HG03575 (cell line): Measurements from ENCODE around the gene NUDCD3.

Experiments used
- ATAC-seq: cut with Tn5 transposase; IDR thresholded peaks from one replicate; pipeline ENCODE4 v1.9.1; 2021; ENCODE audit not compliant: unreplicated experiment, insufficient number of reproducible peaks, low FRiP score; ENCODE audit errors: extremely low read depth

NUDCD3 gene

GRCh38 chr7:44463169-44463808 lies 27.2 kb downstream of the NUDCD3 start:
- ATAC-seq = no peak

DNA sequence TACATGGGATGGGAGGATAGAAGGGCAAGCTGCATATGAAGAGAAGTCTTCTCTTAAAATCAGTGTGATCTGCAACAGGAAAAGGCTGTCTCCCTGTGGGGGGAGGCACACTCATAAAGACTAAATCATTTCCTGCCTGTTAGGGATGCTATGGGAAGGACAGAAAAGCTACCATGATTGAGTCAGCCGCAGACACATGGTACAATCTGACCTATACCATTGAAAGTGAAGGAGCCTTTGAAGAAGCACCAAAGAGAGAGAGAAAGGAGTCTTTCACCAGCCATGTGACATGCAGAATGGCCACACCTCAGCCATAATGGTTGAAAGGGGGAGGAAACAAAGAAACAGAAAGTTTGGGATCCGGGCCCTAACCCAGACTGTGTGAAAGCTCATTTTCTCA lies 29.1 kb downstream of the NUDCD3 start:
- ATAC-seq = no peak

DNA sequence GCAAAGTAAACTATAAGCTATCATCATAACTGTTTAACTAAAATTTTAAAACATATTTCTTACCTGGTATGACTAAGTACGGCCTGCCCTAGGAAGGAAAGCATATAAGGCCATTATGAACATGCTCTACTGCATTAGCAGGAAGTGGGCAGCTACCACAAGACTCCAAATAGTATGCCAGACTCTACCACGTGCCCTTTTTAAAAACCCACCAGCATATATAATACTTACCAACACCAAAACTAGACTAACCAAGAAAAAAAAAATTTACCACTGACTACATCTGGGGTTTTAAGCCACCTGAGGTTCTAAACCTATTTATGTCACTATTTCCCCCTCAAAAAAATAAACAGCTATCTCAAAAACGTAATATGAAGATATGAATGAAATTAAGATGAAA lies 30.1 kb downstream of the NUDCD3 start:
- peak; percentile 87 for ATAC-seq

DNA sequence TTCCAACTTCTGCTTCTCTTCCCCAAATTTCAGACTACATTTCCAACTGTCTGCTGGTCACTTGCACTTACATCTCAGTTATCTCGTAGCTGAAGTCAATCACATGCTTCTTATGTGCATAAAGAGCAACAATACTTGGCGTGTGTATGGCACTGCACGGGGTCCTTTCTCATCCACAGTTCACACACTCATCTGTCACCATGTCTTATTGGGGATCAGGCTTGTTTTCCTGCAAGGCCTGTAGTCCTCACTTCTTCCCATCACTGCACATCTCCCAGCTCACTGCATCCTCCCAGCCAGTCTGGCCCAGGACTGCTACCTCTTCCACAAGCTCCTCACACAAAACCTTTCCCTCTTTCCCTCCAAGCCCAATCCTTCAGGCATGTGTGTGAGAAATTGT lies 35.3 kb downstream of the NUDCD3 start:
- no peak for ATAC-seq

GRCh38 chr7:44454348-44454747 lies 36.1 kb downstream of the NUDCD3 start:
- ATAC-seq = no peak

GRCh38 chr7:44451123-44451522 lies 39.3 kb downstream of the NUDCD3 start:
- no peak for ATAC-seq

- no peak for ATAC-seq
Measured at GRCh38 chr7:44449584-44449928, 40.9 kb downstream of the NUDCD3 start.

DNA sequence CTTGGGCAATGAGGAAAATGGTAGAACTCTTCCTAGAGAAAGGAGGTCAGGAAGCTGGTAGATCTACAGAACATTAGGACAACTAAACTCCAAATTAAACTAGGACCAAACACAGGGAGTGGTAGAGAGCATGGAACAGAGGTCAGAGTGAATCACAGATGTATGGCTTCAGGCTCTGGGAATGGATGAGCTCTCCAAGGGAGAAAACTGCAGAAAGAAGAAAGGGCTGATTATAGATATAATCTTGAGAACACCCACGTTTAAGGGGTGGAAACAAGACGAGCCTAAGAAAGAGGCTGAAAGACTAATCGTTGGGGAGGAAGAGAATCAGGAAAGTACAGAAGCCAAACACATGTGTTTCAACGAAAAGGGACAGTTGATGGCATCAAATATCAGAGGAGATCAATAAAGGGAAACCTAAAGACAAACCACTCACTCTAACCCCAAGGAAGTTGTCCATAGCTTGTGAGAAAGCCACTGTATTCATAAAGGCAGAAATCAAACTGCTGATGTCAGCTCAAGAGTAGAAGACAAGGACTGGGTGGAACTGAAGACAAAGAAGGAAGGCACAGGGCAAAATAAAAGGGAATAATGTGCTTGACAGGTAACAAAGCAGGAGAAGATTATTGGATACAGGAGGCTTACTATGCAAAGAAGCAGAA lies 41.4 kb downstream of the NUDCD3 start:
- no peak for ATAC-seq

DNA sequence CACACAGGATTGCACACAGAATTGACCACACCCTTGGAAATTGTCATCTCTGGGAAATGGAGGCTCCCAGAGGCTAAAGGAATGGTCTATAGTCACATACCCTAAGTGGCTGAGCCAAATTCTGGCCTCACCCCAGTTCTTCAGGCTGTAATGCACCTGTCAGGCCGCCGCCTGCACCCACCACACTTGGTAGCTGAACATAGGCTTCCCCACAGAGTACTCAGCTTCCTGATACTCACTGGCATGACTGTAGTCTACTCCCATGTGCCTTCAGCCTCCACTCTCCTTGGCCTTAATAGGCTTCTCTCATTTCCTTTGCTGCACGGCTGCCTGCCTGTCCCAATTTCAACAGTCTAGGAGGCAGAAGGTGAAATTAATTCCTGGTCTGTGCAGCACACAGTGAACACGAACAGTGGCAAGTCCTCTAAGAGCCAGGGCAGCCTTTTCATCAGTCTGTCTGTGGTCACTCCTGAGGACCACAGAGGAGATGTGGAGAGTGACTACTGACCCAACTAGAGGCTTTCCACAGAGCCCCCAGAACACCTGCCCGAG lies 42.5 kb downstream of the NUDCD3 start:
- ATAC-seq = no peak

DNA sequence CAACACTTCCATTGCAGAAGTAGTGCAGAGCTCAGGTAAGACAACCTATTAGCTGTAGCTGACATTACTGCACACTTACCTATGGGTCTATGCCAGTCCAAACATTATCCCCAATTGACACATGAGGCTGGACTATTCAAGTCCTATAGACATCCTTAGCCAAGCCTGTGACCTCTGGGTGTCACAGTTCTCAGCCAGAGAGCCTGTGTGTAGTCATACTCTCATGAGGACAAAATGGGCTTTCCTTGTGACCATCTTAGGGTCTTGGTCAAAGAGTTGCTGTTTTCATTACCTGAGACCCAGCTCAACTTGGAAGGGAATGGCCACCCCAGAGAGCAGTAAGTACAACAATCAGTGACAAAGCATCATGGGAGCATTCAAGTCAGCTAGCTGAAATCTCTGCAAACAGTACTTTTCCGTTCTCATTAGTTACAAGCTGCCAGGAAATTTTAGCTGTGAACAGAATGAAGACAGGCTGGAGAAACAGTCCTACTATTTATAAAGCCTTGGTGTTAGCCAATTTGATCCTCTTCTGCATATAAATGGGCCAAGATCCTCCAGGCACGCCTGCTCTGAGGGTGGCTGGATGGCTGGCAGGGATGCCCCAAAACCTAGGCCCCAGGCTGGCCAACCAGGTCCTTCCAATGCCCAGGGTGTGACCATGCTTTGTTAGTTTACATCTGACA lies 44.3 kb downstream of the NUDCD3 start:
- ATAC-seq = no peak

DNA sequence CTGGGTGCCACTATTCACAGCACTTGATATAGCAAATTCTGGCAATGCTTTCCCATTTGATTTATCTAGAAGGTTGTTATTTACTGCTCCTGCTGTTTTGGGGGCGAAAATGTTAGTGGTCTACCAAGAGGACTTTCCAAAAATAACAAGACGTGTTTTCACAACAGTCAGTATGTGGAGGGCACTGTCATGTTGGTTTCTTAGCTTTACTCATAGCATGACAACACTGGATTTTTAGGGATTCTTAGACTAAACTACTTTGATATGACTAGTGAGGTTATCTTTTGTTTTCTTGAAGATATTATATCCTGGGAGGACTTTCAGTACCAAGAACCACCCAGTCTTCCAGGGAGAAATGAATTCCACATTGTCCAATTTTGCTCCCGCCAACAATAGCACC lies 49.4 kb downstream of the NUDCD3 start:
- no peak for ATAC-seq

- ATAC-seq = no peak
Measured at GRCh38 chr7:44440577-44441078, 49.8 kb downstream of the NUDCD3 start.

DNA sequence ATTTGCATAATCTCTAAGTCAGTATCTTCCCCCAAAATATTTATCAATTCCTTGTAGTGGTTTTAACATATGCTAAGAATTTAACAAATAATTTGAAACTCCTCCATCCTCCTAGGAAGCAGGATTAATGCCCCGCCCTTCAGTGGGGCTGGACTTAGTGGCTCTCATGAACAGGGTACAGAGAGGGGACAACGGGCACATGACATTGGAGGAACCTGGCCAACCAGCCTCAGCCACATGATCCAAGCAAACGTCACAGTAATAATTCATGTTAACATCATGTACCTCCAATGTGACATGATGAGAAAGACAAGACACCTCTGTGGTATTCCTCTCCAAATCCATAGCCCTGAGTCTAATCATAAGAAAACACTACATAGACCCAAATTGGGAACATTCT lies 50.5 kb downstream of the NUDCD3 start:
- ATAC-seq = no peak

- ATAC-seq = no peak
Measured at GRCh38 chr7:44438816-44439215, 51.6 kb downstream of the NUDCD3 start.

DNA sequence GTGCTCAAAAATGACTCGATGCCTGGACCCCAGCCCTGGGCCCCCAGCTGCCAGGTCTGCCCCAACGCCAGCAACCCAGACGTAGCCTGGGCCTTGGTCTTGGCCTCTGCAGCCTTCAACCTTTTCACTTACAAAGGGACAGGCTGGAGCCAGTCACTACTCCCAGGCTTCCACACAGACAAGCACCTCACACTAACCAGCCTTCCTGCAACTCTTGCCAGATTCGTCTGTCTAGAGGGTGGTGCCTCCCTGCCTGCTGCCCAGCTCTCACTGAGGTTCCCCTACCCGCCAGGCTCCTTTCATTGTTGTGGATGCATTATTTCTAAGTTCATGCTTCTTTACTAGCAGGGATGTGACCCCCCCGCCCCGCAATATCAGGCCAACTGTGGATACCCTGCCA lies 56.3 kb downstream of the NUDCD3 start:
- ATAC-seq = no peak

DNA sequence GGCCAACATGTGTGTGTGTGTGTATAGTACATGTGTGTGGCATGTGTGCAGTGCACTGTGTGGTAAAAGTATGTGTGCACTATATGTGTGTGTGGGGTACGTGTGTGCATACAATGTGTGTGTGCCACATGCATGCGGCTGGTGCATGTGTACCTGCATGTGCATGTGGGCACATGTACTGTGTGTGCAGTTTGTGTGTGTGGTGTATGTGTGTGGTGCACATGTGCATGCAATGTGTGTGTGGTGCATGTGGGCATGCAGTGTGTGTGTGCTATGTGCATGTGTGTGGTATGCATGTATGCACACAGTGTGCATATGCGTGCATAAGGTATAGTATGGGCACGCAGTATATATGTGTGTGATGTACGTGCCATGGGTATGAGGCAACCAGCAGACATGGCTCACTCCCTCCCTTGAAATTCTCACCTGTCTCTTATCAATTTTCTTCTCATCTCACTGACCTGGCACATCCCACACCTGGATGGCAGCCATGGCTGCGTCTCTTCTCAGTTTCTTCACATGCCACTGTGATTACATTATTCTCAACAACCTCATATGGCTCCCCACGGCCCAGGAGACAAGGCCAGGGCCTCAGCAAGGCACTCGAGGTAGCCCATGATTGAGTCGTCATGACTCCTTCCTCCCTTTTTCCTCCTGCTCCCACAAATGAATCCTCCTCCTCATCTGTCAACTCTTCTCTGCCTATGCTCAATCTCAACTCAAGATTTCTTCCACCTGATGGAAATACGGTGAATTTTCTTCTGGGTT lies 57.0 kb downstream of the NUDCD3 start:
- no peak for ATAC-seq

DNA sequence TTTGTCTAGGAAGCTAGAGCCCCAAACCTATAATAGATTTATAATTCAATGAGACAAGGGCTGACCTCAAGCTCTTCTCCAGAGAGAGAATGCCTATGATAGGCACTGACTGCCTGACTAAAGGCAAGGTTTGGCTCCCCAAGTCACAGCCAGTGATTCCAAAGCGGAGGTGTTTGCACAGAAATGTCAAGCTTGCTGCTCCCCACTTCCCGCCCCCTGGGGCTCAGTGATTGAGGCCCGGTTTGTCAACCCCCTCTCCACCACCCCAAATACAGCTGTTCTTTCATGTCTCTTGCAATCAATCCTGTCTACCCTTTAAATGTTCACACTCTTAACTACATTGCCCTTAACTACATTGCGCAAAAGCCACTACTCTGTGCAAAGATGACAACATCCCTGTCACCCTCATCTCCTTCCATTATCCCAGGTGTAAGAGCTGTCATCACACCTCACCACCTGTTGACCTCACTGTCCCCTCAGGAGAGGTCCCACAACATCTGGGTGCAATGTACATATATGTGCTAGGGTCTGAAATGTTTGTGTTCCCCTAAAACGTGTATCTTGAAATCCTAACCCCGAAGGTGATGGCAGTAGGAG lies 58.0 kb downstream of the NUDCD3 start:
- ATAC-seq = no peak

DNA sequence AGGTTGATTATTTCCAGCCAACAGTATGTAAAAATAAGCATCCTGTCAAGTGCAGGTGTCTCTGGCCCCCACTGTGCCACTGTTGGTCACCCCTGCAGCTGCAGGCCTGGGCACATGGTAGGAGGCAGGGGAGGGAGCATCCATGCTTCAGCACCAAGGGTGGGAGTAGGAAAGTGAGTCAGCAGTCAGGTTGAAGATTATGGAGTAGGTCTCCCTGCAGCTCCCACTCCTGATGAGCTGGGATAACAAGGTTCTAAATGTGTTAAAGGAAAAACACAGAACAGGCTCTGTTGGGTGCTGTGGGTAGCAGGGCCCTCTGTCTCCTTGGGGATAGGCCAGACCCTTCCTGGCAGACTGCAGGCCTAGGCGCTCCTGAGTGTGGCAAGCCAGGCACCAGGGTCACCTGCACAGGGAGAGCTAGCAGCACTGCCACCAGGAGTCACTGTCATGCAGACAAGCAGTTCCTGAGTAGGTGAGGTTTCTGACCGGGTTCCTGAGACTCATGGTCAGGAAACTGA lies 59.3 kb downstream of the NUDCD3 start:
- ATAC-seq = no peak

- no peak for ATAC-seq
Measured at GRCh38 chr7:44430054-44430453, 60.4 kb downstream of the NUDCD3 start.
